ENCODE measurements around the gene AHDC1.
A peak's percentile ranks its signal among the peaks of the same experiment; 100 is the strongest.

The AHDC1 gene

GRCh38 chr1:27576806-27577227, 27.1 kb downstream of the AHDC1 start:
- ATAC-seq, result no peak

GRCh38 chr1:27575840-27576331, 28.1 kb downstream of the AHDC1 start:
- TF ChIP-seq CREB5 (CRISPR knock-in tag; IDR thresholded peaks at IDR 0.05; ENCODE audit: low read depth) (no peak), ARNTL (CRISPR knock-in tag; IDR thresholded peaks at IDR 0.05; ENCODE audit: borderline replicate concordance, low read depth) (no peak), BACH2 (CRISPR knock-in tag; IDR thresholded peaks at IDR 0.05; ENCODE audit: borderline replicate concordance) (no peak), ZFP3 (CRISPR knock-in tag; IDR thresholded peaks at IDR 0.05) (no peak), RARB (CRISPR knock-in tag; IDR thresholded peaks at IDR 0.05) (no peak), ZC3H10 (CRISPR knock-in tag; IDR thresholded peaks at IDR 0.05) (no peak), TOX (CRISPR knock-in tag; IDR thresholded peaks at IDR 0.05; ENCODE audit: borderline replicate concordance) (no peak), GLIS3 (CRISPR knock-in tag; IDR thresholded peaks at IDR 0.05) (no peak), ESRRG (CRISPR knock-in tag; IDR thresholded peaks at IDR 0.05) (no peak)
- peak; percentile 56 for ATAC-seq

More at GRCh38 chr1:27576806-27577227, 27.1 kb downstream of the AHDC1 start:
- TF ChIP-seq CSDC2 (CRISPR knock-in tag; IDR thresholded peaks at IDR 0.05) (no peak), ZNF8 (CRISPR knock-in tag; IDR thresholded peaks at IDR 0.05) (no peak), TOX (CRISPR knock-in tag; IDR thresholded peaks at IDR 0.05; ENCODE audit: borderline replicate concordance) (no peak)

GRCh38 chr1:27574871-27575831, 28.8 kb downstream of the AHDC1 start:
- peak; percentile 83 for ATAC-seq
- no peak for TF ChIP-seq ESRRG (CRISPR knock-in tag; IDR thresholded peaks at IDR 0.05)
- TF ChIP-seq TCF4 (CRISPR knock-in tag; IDR thresholded peaks at IDR 0.05; ENCODE audit: borderline replicate concordance), result no peak

- no peak for TF ChIP-seq ZNF565 (CRISPR knock-in tag; conservative IDR thresholded peaks at IDR 0.05; ENCODE audit: low read depth)
- TF ChIP-seq TSHZ2 (CRISPR knock-in tag; IDR thresholded peaks at IDR 0.05), result no peak
- no peak for TF ChIP-seq ZFP3 (CRISPR knock-in tag; IDR thresholded peaks at IDR 0.05)
- no peak for TF ChIP-seq CSRNP3 (CRISPR knock-in tag; IDR thresholded peaks at IDR 0.05)
- no peak for TF ChIP-seq BACH2 (CRISPR knock-in tag; IDR thresholded peaks at IDR 0.05; ENCODE audit: borderline replicate concordance)
- no peak for TF ChIP-seq SNAI2 (CRISPR knock-in tag; IDR thresholded peaks at IDR 0.05)
- no peak for ATAC-seq
Observed at GRCh38 chr1:27574001-27574781, 29.8 kb downstream of the AHDC1 start.

- TF ChIP-seq ZFP3 (CRISPR knock-in tag; IDR thresholded peaks at IDR 0.05) (peak; percentile 78; the same call in 1 of the 2 replicates), ESRRG (CRISPR knock-in tag; IDR thresholded peaks at IDR 0.05) (no peak), ZFP30 (CRISPR knock-in tag; IDR thresholded peaks at IDR 0.05) (no peak), SNAI2 (CRISPR knock-in tag; IDR thresholded peaks at IDR 0.05) (no peak)
- no peak for ATAC-seq
Observed at GRCh38 chr1:27572679-27573426, 31.1 kb downstream of the AHDC1 start.

All from SK-N-SH treated with all-trans-retinoic acid at 6 μM for 48 hours (cell line).